IMR-90 (cell line): ENCODE measurements around the gene DNAJC3. TPM values are rescaled to one million over a fixed set of nuclear protein-coding genes. Genes with fewer than 3 reads are reported as not detected.
A peak's percentile ranks its signal among the peaks of the same experiment; 100 is the strongest.

Source experiments
- ATAC-seq: fragments of 200-7000 bp; cut with Tn5 transposase; 2 replicates; pipeline ENCODE4 v1.9.1; 2020; ENCODE audit warnings: low read depth, mild to moderate bottlenecking, moderate library complexity
- BruUV-seq: library from RNA; stranded (reverse); fragments of 400-500 nt; replicated peaks from 2 replicates; lab custom pipeline; 2021; lab: Mats Ljungman, UMichigan
- CTCF ChIA-PET: fragments of 300-600 bp; formaldehyde crosslinking; extraction: SDS; loops from one replicate; lab custom pipeline; 2021; ENCODE audit warnings: antibody characterized with exemption; lab: Yijun Ruan, JAX
- POLR2A ChIA-PET: fragments of 300-600 bp; sonication (Branson Sonifier 250); formaldehyde crosslinking; loops from one replicate; lab custom pipeline; 2022; ENCODE audit warnings: antibody characterized with exemption; ENCODE audit not compliant: unreplicated experiment; lab: Charles Lee
- DNase-seq: peaks from one replicate; pipeline ENCODE4 v3.0.0; 2013
- H2AFZ ChIP-seq: replicated peaks from 2 replicates; pipeline ENCODE3; 2013; ENCODE audit warnings: low read length, mild to moderate bottlenecking; ENCODE audit not compliant: poor library complexity
- H2AK5ac ChIP-seq: 2 replicates; pipeline ENCODE4 v1.6.1; 2013; ENCODE audit warnings: low read depth, low read length, inconsistent platforms
- H2AK9ac ChIP-seq: replicated peaks from 2 replicates; pipeline ENCODE3; 2013; ENCODE audit warnings: mild to moderate bottlenecking, low read depth, low read length, moderate library complexity; ENCODE audit not compliant: poor library complexity
- H2BK120ac ChIP-seq: 2 replicates; pipeline ENCODE4 v1.6.1; 2013; ENCODE audit warnings: low read depth, low read length, inconsistent platforms
- H2BK15ac ChIP-seq: 3 replicates; pipeline ENCODE4 v1.6.1; 2013; ENCODE audit warnings: low read depth, low read length, inconsistent platforms
- H2BK20ac ChIP-seq: 2 replicates; pipeline ENCODE4 v1.6.1; 2013; ENCODE audit warnings: low read depth, mild to moderate bottlenecking, inconsistent platforms, low read length, moderate library complexity
- H2BK5ac ChIP-seq: 2 replicates; pipeline ENCODE4 v1.6.1; 2013; ENCODE audit warnings: mild to moderate bottlenecking, low read depth, low read length, inconsistent platforms; ENCODE audit not compliant: poor library complexity, severe bottlenecking
- H3K14ac ChIP-seq: replicated peaks from 2 replicates; pipeline ENCODE4 v1.6.1; 2013; ENCODE audit warnings: low read depth, low read length, inconsistent platforms
- H3K18ac ChIP-seq: 2 replicates; pipeline ENCODE4 v1.6.1; 2013; ENCODE audit warnings: low read depth, low read length, control low read depth
- H3K23ac ChIP-seq: 2 replicates; pipeline ENCODE4 v1.6.1; 2013; ENCODE audit warnings: low read depth, low read length, inconsistent platforms
- H3K27ac ChIP-seq: 2 replicates; pipeline ENCODE4 v1.5.1; 2013; ENCODE audit warnings: mild to moderate bottlenecking, control low read depth, low read length; ENCODE audit not compliant: insufficient read depth
- H3K27me3 ChIP-seq: 2 replicates; pipeline ENCODE4 v1.6.1; 2013; ENCODE audit warnings: low read length; ENCODE audit not compliant: control insufficient read depth, insufficient read depth
- H3K36me3 ChIP-seq: 2 replicates; pipeline ENCODE4 v1.6.1; 2013; ENCODE audit warnings: low read length, mixed read lengths; ENCODE audit not compliant: control insufficient read depth, insufficient read depth
- H3K4ac ChIP-seq: 2 replicates; pipeline ENCODE4 v1.6.1; 2013; ENCODE audit warnings: low read depth, low read length, inconsistent platforms
- H3K4me1 ChIP-seq: 2 replicates; pipeline ENCODE4 v1.6.1; 2013; ENCODE audit warnings: low read length, mixed read lengths; ENCODE audit not compliant: control insufficient read depth, insufficient read depth
- H3K4me2 ChIP-seq: 2 replicates; pipeline ENCODE4 v1.6.1; 2013; ENCODE audit warnings: low read depth, mild to moderate bottlenecking, control low read depth, low read length, moderate library complexity
- H3K4me3 ChIP-seq: 2 replicates; pipeline ENCODE4 v1.5.1; 2013; ENCODE audit warnings: low read depth, mild to moderate bottlenecking, control low read depth, low read length, moderate library complexity; ENCODE audit not compliant: insufficient read depth
- H3K56ac ChIP-seq: 2 replicates; pipeline ENCODE4 v1.6.1; 2013; ENCODE audit warnings: low read length, inconsistent platforms; ENCODE audit not compliant: insufficient read depth; ENCODE audit errors: extremely low read depth
- H3K79me1 ChIP-seq, 2 experiments: 2 replicates each; pipeline ENCODE4 v1.6.1; 2013; ENCODE audit warnings: low read length in 2 of 2, inconsistent platforms in 1 of 2, low read depth in 1 of 2
- H3K9ac ChIP-seq: 2 replicates; pipeline ENCODE4 v1.6.1; 2013; ENCODE audit warnings: low read depth, low read length, control low read depth
- H3K9me1 ChIP-seq: 2 replicates; pipeline ENCODE4 v1.6.1; 2013; ENCODE audit warnings: low read length, inconsistent platforms; ENCODE audit not compliant: insufficient read depth
- H3K9me3 ChIP-seq: 2 replicates; pipeline ENCODE4 v1.6.1; 2013; ENCODE audit warnings: low read length; ENCODE audit not compliant: control insufficient read depth, insufficient read depth
- H4K20me1 ChIP-seq: 2 replicates; pipeline ENCODE4 v1.6.1; 2013; ENCODE audit warnings: low read length, inconsistent platforms; ENCODE audit not compliant: insufficient read depth
- H4K5ac ChIP-seq: 2 replicates; pipeline ENCODE4 v1.6.1; 2013; ENCODE audit warnings: mild to moderate bottlenecking, low read depth, low read length, control low read depth
- H4K8ac ChIP-seq, 2 experiments: 2 replicates each; pipeline ENCODE4 v1.6.1; 2013; ENCODE audit warnings: low read depth in 2 of 2, low read length in 2 of 2, control low read depth in 1 of 2, inconsistent platforms in 1 of 2
- H4K91ac ChIP-seq: 2 replicates; pipeline ENCODE4 v1.6.1; 2013; ENCODE audit warnings: low read depth, low read length, inconsistent platforms; ENCODE audit not compliant: insufficient read depth
- BHLHE40 ChIP-seq: fragments of 150-350 bp; IDR thresholded peaks from 2 replicates; pipeline ENCODE4 v1.6.1; 2016; ENCODE audit warnings: mild to moderate bottlenecking, low read depth, low read length
- CEBPB ChIP-seq: IDR thresholded peaks from 2 replicates; pipeline ENCODE4 v1.6.1; 2012; ENCODE audit warnings: low read depth, low read length, improper control_type of control experiment
- CHD1 ChIP-seq: IDR thresholded peaks from 2 replicates; pipeline ENCODE4 v1.6.1; 2012; ENCODE audit warnings: low read depth, low read length, improper control_type of control experiment
- CTCF ChIP-seq: conservative IDR thresholded peaks from 2 replicates; pipeline ENCODE4 v1.5.1; 2012; ENCODE audit warnings: mild to moderate bottlenecking, low read depth, low read length, improper control_type of control experiment
- ELK1 ChIP-seq: fragments of 150-350 bp; IDR thresholded peaks from 2 replicates; pipeline ENCODE4 v1.6.1; 2016; ENCODE audit warnings: low read depth, mild to moderate bottlenecking, low read length, moderate library complexity, borderline replicate concordance
- FOS ChIP-seq: fragments of 150-350 bp; IDR thresholded peaks from 2 replicates; pipeline ENCODE4 v1.6.1; 2016; ENCODE audit warnings: low read depth, low read length
- MAFK ChIP-seq: IDR thresholded peaks from 2 replicates; pipeline ENCODE4 v1.6.1; 2012; ENCODE audit warnings: low read depth, low read length, improper control_type of control experiment
- MAZ ChIP-seq: IDR thresholded peaks from 2 replicates; pipeline ENCODE4 v1.6.1; 2012; ENCODE audit warnings: low read depth, mild to moderate bottlenecking, low read length, improper control_type of control experiment, moderate library complexity, borderline replicate concordance
- MXI1 ChIP-seq: IDR thresholded peaks from 2 replicates; pipeline ENCODE4 v1.6.1; 2012; ENCODE audit warnings: low read depth, mild to moderate bottlenecking, low read length, moderate library complexity, borderline replicate concordance
- NFE2L2 ChIP-seq: fragments of 150-350 bp; IDR thresholded peaks from 2 replicates; pipeline ENCODE4 v1.6.1; 2016; ENCODE audit warnings: low read depth, mild to moderate bottlenecking, low read length
- POLR2A ChIP-seq: IDR thresholded peaks from 2 replicates; pipeline ENCODE4 v1.6.1; 2012; ENCODE audit warnings: mild to moderate bottlenecking, low read depth, low read length
- RAD21 ChIP-seq: IDR thresholded peaks from 2 replicates; pipeline ENCODE4 v1.6.1; 2012; ENCODE audit warnings: low read length, improper control_type of control experiment
- RCOR1 ChIP-seq: IDR thresholded peaks from 2 replicates; pipeline ENCODE4 v1.6.1; 2012; ENCODE audit warnings: mild to moderate bottlenecking, low read length, improper control_type of control experiment; ENCODE audit not compliant: insufficient replicate concordance
- RFX5 ChIP-seq: IDR thresholded peaks from 2 replicates; pipeline ENCODE4 v1.8.0; 2012; ENCODE audit warnings: low read depth, mild to moderate bottlenecking, low read length, moderate library complexity
- SMC3 ChIP-seq: fragments of 150-350 bp; IDR thresholded peaks from 2 replicates; pipeline ENCODE4 v1.6.1; 2016; ENCODE audit warnings: low read depth, mild to moderate bottlenecking, antibody characterized with exemption, low read length, moderate library complexity
- USF2 ChIP-seq: fragments of 150-350 bp; IDR thresholded peaks from 2 replicates; pipeline ENCODE4 v1.6.1; 2017; ENCODE audit warnings: mild to moderate bottlenecking, antibody characterized with exemption, low read length, low read depth
- whole genome bisulfite sequencing, 2 experiments: methylation state at CpG; one replicate each; pipeline versions ENCODE4 v1.1.5 to v1.1.7; 2013; ENCODE audit warnings: missing lambda C conversion rate in 2 of 2; ENCODE audit not compliant: insufficient read length in 1 of 2; ENCODE audit errors: extremely low coverage in 2 of 2; 5-methylcytosine and 5-hydroxymethylcytosine counted together
- dilution Hi-C: fragments of 300-500 bp; cut with HindIII; formaldehyde crosslinking; loops from one replicate; pipeline ENCODE4 v1.14.3; 2018; ENCODE audit warnings: low sequenced_read_pairs; ENCODE audit not compliant: unreplicated experiment
- in situ Hi-C: fragments of 300-500 bp; cut with MboI; formaldehyde crosslinking; loops from 3 replicates; pipeline ENCODE4 v1.14.3; 2019; ENCODE audit warnings: low sequenced_read_pairs, inconsistent platforms, mixed read lengths
- intact Hi-C: fragments of 100-400 bp; cut with micrococcal nuclease; formaldehyde crosslinking; loops from 2 replicates; pipeline ENCODE4 v1.10.0; 2022
- polyA plus RNA-seq, 3 experiments: library from polyadenylated mRNA; depleted of rRNA; stranded (reverse); fragments of >200 nt; gene quantifications; 2 replicates each; pipeline ENCODE4 v1.2.3, GENCODE V29; 2012; ENCODE audit warnings: low replicate concordance in 1 of 3
- total RNA-seq: library from RNA; depleted of rRNA; stranded (reverse); fragments of >200 nt; gene quantifications from 2 replicates; pipeline ENCODE4 v1.2.3, GENCODE V29; 2012

DNAJC3 gene
- total and polyA plus RNA-seq, 2 of the 4 experiments (the other 2 are of a cell fraction), result 10.7 to 28.5 TPM

GRCh38 chr13:95713651-95714050, 36.7 kb downstream of the DNAJC3 start:
- Histone ChIP-seq H3K9me3 (no peaks in the 10 kb centered on the region), H3K4me2 (no peak overlapping the region; the same call in 1 of the 2 replicates), H3K9me1 (peaks cover 11% of the 10 kb centered on the region; the same call in 1 of the 2 replicates), H2AK9ac (no peak overlapping the region), H3K27ac (no peak overlapping the region), H3K18ac (no peak overlapping the region), H3K9ac (no peak overlapping the region), H3K4me3 (no peak overlapping the region), H3K14ac (no peak overlapping the region), H4K91ac (no peak overlapping the region), H3K4me1 (no peaks in the 10 kb centered on the region; the same call in 1 of the 2 replicates), H3K23ac (no peak overlapping the region), H2BK15ac (no peak overlapping the region), H2BK5ac (no peak overlapping the region), H3K79me1 (peaks cover 11 to 33% of the 10 kb centered on the region in 2 experiments), H2BK20ac (no peak overlapping the region), H3K4ac (no peak overlapping the region), H2BK120ac (no peak overlapping the region), H4K8ac (no peak overlapping the region), H4K20me1 (peaks cover 9% of the 10 kb centered on the region), H2AFZ (no peak overlapping the region), H3K27me3 (no peaks in the 10 kb centered on the region), H4K5ac (no peak overlapping the region), H3K36me3 (peaks cover 5% of the 10 kb centered on the region; the same call in 1 of the 2 replicates), H2AK5ac (no peak overlapping the region), H3K56ac (no peak overlapping the region)
- WGBS, 2 experiments, result no CpG with 5 or more reads among the region's 3 CpGs
- in situ Hi-C loops (no loop called here), intact Hi-C loops (no loop called here), dilution Hi-C loops (no loop called here)
- peak; percentile 27 for DNase-seq
- ATAC-seq, result peak; percentile 67
- ChIA-PET POLR2A (no interaction called here), CTCF (interaction anchor here (0.7 kb wide), 1 partner anchor 251 kb away, joined by 3 read pairs; no protein-coding TSS in a partner anchor)
- TF ChIP-seq CHD1, result no peak
- TF ChIP-seq ELK1, result no peak
- no peak for TF ChIP-seq USF2
- no peak for TF ChIP-seq RCOR1
- no peak for TF ChIP-seq NFE2L2
- no peak for TF ChIP-seq CEBPB
- TF ChIP-seq FOS, result no peak
- TF ChIP-seq BHLHE40, result no peak
- no peak for TF ChIP-seq POLR2A
- no peak for TF ChIP-seq MXI1
- TF ChIP-seq RAD21, result no peak
- no peak for TF ChIP-seq CTCF
- no peak for TF ChIP-seq MAFK
- TF ChIP-seq MAZ, result no peak
- TF ChIP-seq RFX5, result no peak
- no peak for TF ChIP-seq SMC3
- no TSS peak for BruUV-seq
